ENCODE measurements around the gene TIMM8A. TPM values are rescaled to one million over a fixed set of nuclear protein-coding genes. Genes with fewer than 3 reads are reported as not detected.

Gene TIMM8A
- total and polyA plus RNA-seq, 3 experiments from 2014 or later = 11.8 to 43.3 (median 40.1) TPM

DNA sequence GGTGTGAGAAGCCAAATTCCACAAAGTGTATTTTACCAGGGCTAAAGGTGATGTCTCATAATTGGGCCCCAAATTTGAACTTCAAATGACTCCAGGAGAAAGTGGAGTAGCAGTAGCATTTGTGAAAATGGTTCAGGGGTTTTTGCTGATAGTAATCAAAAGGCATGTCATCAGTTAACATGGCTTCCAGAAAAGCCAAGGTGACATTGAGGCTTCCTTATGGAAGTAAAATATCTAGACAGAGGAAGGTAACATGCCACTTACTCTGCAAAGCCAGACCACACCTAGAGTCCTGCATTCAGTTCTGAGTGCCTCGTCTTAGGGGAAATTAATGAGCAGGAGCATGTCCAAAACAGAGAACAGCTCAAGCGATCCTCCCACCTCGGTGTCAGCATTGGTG lies 40.1 kb upstream of the TIMM8A start:
- H3K9me3 Mint-ChIP-seq = no peaks in the 10 kb centered on the region
- H3K4me1 Mint-ChIP-seq = peaks cover 22 to 29% (median 26%) of the 10 kb centered on the region in 3 donors
- H3K36me3 ChIP-seq (ENCODE audit: insufficient read depth, low read length) = peaks cover 6% of the 10 kb centered on the region
- H3K27ac Mint-ChIP-seq = no peak overlapping the region
- H3K27me3 ChIP-seq (ENCODE audit: insufficient read depth, low read length, poor library complexity, severe bottlenecking) = no peaks in the 10 kb centered on the region
- DNase-seq = no peak
- ChIA-PET POLR2A (no interaction called here), CTCF (no interaction called here)
- no peak overlapping the region for H3K4me3 ChIP-seq (ENCODE audit: low read length)
- H3K9me3 ChIP-seq (ENCODE audit: low read length) = no peaks in the 10 kb centered on the region
- H3K4me1 ChIP-seq (ENCODE audit: insufficient read depth, low read length) = peaks cover 9% of the 10 kb centered on the region
- peak overlapping the region in 1 of 7 donors; percentile 16 for H3K4me3 Mint-ChIP-seq
- H3K27me3 Mint-ChIP-seq = peaks cover 0 to 2% of the 10 kb centered on the region in 2 donors
- H3K36me3 Mint-ChIP-seq = peaks cover 0 to 28% (median 0%) of the 10 kb centered on the region in 3 donors
- no peak overlapping the region for H3K27ac ChIP-seq (ENCODE audit: low read depth, low read length)

DNA sequence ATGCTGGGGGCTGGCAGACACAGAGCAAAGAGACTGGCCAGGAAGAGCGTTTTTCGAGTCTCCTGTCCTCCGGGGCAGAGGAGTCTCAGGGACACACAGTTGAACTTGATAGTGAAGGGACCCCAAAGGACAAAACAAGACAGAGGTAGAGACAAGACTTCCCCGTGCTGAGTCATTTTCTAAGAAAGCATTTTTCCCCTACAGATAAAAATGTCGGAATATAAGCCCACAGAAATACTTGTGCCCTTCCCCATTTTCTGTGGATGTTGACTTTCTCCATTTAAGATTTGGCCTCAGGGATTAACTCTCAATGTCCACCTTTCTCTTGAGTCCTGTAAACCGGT lies 38.0 kb upstream of the TIMM8A start:
- H3K27me3 Mint-ChIP-seq = peaks cover 0 to 4% of the 10 kb centered on the region in 2 donors
- H3K4me1 Mint-ChIP-seq = peaks cover 6 to 9% (median 7%) of the 10 kb centered on the region in 3 donors
- H3K4me3 Mint-ChIP-seq = no peak overlapping the region
- no peaks in the 10 kb centered on the region for H3K9me3 Mint-ChIP-seq
- peaks cover 2% of the 10 kb centered on the region for H3K4me1 ChIP-seq (ENCODE audit: insufficient read depth, low read length)
- no peaks in the 10 kb centered on the region for H3K9me3 ChIP-seq (ENCODE audit: low read length)
- no peak for DNase-seq
- POLR2A ChIA-PET = no interaction called here
- no peak overlapping the region for H3K4me3 ChIP-seq (ENCODE audit: low read length)
- peak overlapping the region; percentile 61 for H3K27ac ChIP-seq (ENCODE audit: low read depth, low read length)
- H3K36me3 Mint-ChIP-seq = peaks cover 0 to 10% (median 0%) of the 10 kb centered on the region in 3 donors
- CTCF ChIA-PET = no interaction called here
- H3K36me3 ChIP-seq (ENCODE audit: insufficient read depth, low read length) = no peaks in the 10 kb centered on the region
- peak overlapping the region in 2 of 8 donors; percentile 52 to 96 for H3K27ac Mint-ChIP-seq
- H3K27me3 ChIP-seq (ENCODE audit: insufficient read depth, low read length, poor library complexity, severe bottlenecking) = no peaks in the 10 kb centered on the region

DNA sequence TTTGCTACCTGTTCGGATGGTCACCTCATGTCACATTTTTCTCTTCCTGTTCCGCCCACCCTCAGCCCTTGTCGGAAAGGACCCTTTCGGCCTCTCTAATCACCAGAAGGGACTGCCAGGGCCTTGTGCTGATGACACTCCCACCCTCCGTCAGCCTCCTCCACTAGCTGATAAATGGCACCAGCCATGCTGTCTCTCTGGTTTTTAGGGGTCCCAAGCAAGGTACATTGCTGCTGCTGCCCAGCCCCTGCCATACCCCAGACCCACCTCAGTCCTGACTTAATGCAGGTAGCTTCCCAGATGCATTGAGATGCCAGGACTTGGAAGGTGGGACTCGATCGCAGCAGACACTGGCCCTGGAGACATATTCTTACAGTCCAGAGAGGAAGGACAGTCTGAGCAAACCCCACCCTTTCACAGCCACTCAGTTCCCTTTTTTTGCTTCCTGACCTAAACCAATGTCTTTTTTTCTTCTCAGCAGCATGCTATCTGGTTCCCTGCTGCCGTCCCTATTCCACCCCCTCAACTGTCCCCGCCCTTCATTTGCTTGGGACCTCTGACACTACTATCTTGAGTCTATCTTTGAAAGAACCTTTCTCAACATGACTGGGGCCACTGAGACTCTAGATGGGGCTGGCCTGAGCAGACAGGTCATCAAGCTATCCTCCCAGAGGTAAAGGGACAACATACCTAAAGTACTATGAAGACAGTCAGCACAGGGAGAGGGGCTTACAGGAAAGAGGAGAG lies 37.4 kb upstream of the TIMM8A start, which contains the start of gene BTK:
Gene BTK, minus strand, starts transcription at position 397 of the 747 bp plus-strand sequence. CDS start 10,907 bp downstream, outside the sequence.
- peak within 1 kb of the TSS; percentile 61 for H3K27ac ChIP-seq (ENCODE audit: low read depth, low read length)
- CTCF ChIA-PET = no interaction called here
- peaks cover 0 to 6% of the 10 kb centered on the region in 2 donors for H3K27me3 Mint-ChIP-seq
- no peaks in the 10 kb centered on the region for H3K36me3 ChIP-seq (ENCODE audit: insufficient read depth, low read length)
- peaks cover under 1 to 5% (median 2%) of the 10 kb centered on the region in 3 donors for H3K4me1 Mint-ChIP-seq
- no peaks in the 10 kb centered on the region for H3K27me3 ChIP-seq (ENCODE audit: insufficient read depth, low read length, poor library complexity, severe bottlenecking)
- no peaks in the 10 kb centered on the region for H3K9me3 Mint-ChIP-seq
- H3K27ac Mint-ChIP-seq = peak within 1 kb of the TSS in 2 of 8 donors; percentile 52 to 96
- no peak within 1 kb of the TSS for H3K4me3 Mint-ChIP-seq
- H3K36me3 Mint-ChIP-seq = peaks cover 0 to 4% (median 0%) of the 10 kb centered on the region in 3 donors
- no peak within 1 kb of the TSS for H3K4me3 ChIP-seq (ENCODE audit: low read length)
- POLR2A ChIA-PET = no interaction called here
- H3K4me1 ChIP-seq (ENCODE audit: insufficient read depth, low read length) = no peaks in the 10 kb centered on the region
- DNase-seq = no peak
- H3K9me3 ChIP-seq (ENCODE audit: low read length) = no peaks in the 10 kb centered on the region

DNA sequence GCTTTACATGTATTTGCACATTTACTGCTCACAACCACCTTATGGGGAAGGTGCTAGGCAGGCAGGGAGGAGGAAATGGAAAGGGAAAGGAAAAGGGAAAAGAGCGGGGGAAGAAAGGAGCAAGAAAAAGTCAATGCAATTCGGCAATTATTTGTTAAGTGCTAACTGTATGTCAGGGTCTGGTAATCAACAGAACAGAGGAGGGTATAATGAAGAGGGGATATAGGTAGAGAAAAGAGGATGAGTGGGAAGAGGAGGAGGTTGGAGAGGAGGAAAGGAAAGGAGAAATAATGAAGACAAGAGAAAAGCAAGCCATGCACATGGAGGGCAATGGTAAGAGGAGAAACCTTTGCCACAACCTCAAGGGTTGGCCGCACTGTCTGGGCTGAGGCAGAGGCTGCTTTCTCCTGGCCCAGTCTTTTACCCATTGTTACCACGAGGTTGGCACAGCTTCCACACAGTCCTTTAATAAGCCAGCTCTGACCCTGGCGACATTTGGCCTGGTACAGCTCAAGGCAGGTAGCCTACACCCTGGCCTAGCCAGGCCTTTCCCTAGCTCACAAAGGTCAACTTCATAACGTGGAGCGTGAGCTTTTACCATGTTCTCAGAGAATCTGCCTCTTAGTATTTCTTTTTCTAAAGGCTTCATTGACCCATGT lies 36.6 kb upstream of the TIMM8A start:
- H3K4me3 Mint-ChIP-seq = no peak overlapping the region
- H3K27ac Mint-ChIP-seq = peak overlapping the region in 1 of 8 donors; percentile 36
- ChIA-PET POLR2A (no interaction called here), CTCF (no interaction called here)
- Histone ChIP-seq H3K4me3 (ENCODE audit: low read length) (no peak overlapping the region), H3K27me3 (ENCODE audit: insufficient read depth, low read length, poor library complexity, severe bottlenecking) (no peaks in the 10 kb centered on the region), H3K4me1 (ENCODE audit: insufficient read depth, low read length) (no peaks in the 10 kb centered on the region), H3K27ac (ENCODE audit: low read depth, low read length) (peak overlapping the region; percentile 57), H3K36me3 (ENCODE audit: insufficient read depth, low read length) (no peaks in the 10 kb centered on the region), H3K9me3 (ENCODE audit: low read length) (no peaks in the 10 kb centered on the region)
- no peaks in the 10 kb centered on the region for H3K36me3 Mint-ChIP-seq
- peaks cover 0 to under 1% (median 0%) of the 10 kb centered on the region in 3 donors for H3K4me1 Mint-ChIP-seq
- no peaks in the 10 kb centered on the region for H3K9me3 Mint-ChIP-seq
- peaks cover 0 to 6% of the 10 kb centered on the region in 2 donors for H3K27me3 Mint-ChIP-seq
- no peak for DNase-seq

DNA sequence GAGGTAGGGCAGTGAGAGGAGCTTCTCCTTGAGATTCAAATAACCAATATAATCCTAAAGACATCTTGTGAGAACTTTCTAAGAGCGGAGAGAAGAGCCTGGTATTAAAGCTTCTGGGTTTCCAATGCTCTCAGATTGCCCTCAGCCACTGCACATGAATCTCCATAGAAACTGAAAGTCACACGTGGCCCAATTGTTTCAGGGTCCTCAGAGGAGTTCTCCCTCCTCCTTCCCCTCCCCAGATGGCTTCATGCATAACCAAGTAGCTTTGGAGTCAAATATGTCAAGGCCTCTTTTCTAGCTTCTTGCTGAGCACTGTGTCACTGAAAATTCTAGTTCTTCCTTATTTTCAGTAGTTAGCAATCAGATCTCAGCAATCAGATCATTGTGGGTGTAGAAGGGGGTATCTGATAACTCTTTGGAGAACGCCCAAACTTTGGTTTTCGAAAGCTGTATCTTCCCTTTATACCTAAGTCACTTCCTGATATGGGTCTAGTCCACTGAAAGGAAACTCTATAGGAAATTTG lies 35.2 kb upstream of the TIMM8A start:
- Histone ChIP-seq H3K4me1 (ENCODE audit: insufficient read depth, low read length) (no peaks in the 10 kb centered on the region), H3K36me3 (ENCODE audit: insufficient read depth, low read length) (no peaks in the 10 kb centered on the region), H3K27ac (ENCODE audit: low read depth, low read length) (no peak overlapping the region), H3K27me3 (ENCODE audit: insufficient read depth, low read length, poor library complexity, severe bottlenecking) (no peaks in the 10 kb centered on the region), H3K9me3 (ENCODE audit: low read length) (no peaks in the 10 kb centered on the region), H3K4me3 (ENCODE audit: low read length) (no peak overlapping the region)
- Mint-ChIP-seq H3K4me3 (no peak overlapping the region), H3K4me1 (no peaks in the 10 kb centered on the region), H3K9me3 (no peaks in the 10 kb centered on the region), H3K36me3 (no peaks in the 10 kb centered on the region), H3K27me3 (peaks cover 0 to 6% of the 10 kb centered on the region in 2 donors), H3K27ac (no peak overlapping the region)
- CTCF ChIA-PET = no interaction called here
- POLR2A ChIA-PET = no interaction called here
- DNase-seq = no peak

DNA sequence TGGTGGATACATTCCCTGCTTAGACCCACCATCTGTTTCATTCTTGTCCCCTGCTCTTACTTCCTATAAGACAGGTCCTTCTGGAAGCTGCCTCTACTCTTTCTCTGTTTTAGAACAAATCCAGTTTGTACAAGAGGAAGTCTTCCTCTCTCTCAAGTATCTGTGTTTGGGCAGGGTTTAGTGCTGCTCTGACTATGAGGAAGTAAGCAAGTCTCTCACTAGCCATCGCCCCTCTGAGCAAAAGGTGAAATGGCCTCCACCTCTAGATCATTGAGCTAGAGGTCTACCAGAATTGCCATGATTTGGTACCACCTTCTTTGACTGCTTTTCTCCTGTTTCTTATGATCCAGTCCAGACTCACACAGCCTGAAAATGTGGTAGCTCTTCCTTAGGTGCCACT lies 29.0 kb upstream of the TIMM8A start:
- H3K27ac Mint-ChIP-seq = no peak overlapping the region
- CTCF ChIA-PET = no interaction called here

DNA sequence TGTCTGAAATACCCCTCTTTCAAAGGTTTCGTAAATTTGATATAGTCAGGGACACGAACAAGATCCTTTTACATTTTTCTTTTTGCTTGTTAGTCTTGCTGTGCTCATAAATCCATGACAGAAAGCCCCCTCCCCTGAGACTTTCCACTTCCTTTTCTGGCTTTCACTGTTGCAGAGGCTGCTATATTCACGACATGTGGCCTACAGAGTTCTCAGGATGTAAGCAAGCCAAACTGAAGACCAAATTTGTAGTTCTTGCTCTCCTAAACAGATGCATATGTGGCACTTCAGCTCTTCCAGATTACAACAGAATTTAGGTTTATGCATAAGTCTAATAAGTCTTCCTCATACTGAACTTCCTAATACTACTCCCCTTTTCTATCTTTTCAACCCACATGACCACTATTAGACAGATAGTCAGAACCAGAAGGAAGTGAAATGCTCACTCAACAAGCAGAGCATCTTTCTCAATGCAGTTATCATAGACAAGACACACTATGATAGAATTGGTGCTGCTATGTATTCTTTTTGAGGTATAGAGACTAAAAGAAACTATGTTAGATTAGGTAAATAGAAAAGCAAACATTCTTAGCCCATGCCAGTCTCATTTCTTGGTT lies 22.5 kb upstream of the TIMM8A start:
- CTCF ChIA-PET = no interaction called here
- Mint-ChIP-seq H3K27ac (no peak overlapping the region), H3K27me3 (peaks cover 12 to 17% of the 10 kb centered on the region in 2 donors), H3K36me3 (no peaks in the 10 kb centered on the region), H3K4me3 (no peak overlapping the region), H3K9me3 (no peaks in the 10 kb centered on the region), H3K4me1 (no peaks in the 10 kb centered on the region)
- Histone ChIP-seq H3K4me1 (ENCODE audit: insufficient read depth, low read length) (no peaks in the 10 kb centered on the region), H3K27me3 (ENCODE audit: insufficient read depth, low read length, poor library complexity, severe bottlenecking) (no peaks in the 10 kb centered on the region), H3K27ac (ENCODE audit: low read depth, low read length) (no peak overlapping the region), H3K36me3 (ENCODE audit: insufficient read depth, low read length) (no peaks in the 10 kb centered on the region), H3K4me3 (ENCODE audit: low read length) (no peak overlapping the region), H3K9me3 (ENCODE audit: low read length) (no peaks in the 10 kb centered on the region)
- no peak for DNase-seq
- POLR2A ChIA-PET = no interaction called here

More for the DNA sequence above, 29.0 kb upstream of the TIMM8A start:
- no peak overlapping the region for H3K4me3 ChIP-seq (ENCODE audit: low read length)
- H3K36me3 ChIP-seq (ENCODE audit: insufficient read depth, low read length) = no peaks in the 10 kb centered on the region
- no peaks in the 10 kb centered on the region for H3K9me3 Mint-ChIP-seq
- no peaks in the 10 kb centered on the region for H3K4me1 Mint-ChIP-seq
- DNase-seq = no peak
- no peaks in the 10 kb centered on the region for H3K4me1 ChIP-seq (ENCODE audit: insufficient read depth, low read length)
- H3K4me3 Mint-ChIP-seq = no peak overlapping the region
- no peaks in the 10 kb centered on the region for H3K27me3 ChIP-seq (ENCODE audit: insufficient read depth, low read length, poor library complexity, severe bottlenecking)
- H3K27me3 Mint-ChIP-seq = peaks cover 12 to 16% of the 10 kb centered on the region in 2 donors
- POLR2A ChIA-PET = interaction anchor here (0.6 kb wide), 1 partner anchor 60 kb away, joined by 3 read pairs; no protein-coding TSS in a partner anchor
- no peaks in the 10 kb centered on the region for H3K36me3 Mint-ChIP-seq
- no peak overlapping the region for H3K27ac ChIP-seq (ENCODE audit: low read depth, low read length)
- no peaks in the 10 kb centered on the region for H3K9me3 ChIP-seq (ENCODE audit: low read length)

DNA sequence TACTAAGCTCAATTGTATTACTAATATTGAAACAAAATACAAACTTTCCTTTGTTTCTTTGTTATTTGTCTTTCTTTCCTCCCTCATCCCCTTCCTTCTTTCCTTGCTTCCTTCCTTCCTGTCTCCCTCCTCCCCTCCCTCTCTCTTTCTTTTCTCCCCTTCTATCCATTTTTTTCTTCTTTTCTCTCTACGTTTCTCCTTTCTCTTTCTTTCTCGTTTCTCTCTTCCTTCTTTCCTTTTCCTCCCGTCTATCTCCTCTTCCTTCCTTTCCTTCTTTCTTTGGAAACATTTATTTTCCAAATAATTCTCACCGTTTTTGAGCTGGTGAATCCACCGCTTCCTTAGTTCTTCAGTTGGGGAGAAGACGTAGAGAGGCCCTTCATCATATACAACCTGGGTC lies 21.1 kb upstream of the TIMM8A start:
- Histone ChIP-seq H3K4me3 (ENCODE audit: low read length) (no peak overlapping the region), H3K27me3 (ENCODE audit: insufficient read depth, low read length, poor library complexity, severe bottlenecking) (no peaks in the 10 kb centered on the region), H3K9me3 (ENCODE audit: low read length) (no peaks in the 10 kb centered on the region), H3K4me1 (ENCODE audit: insufficient read depth, low read length) (no peaks in the 10 kb centered on the region), H3K27ac (ENCODE audit: low read depth, low read length) (no peak overlapping the region), H3K36me3 (ENCODE audit: insufficient read depth, low read length) (no peaks in the 10 kb centered on the region)
- Mint-ChIP-seq H3K9me3 (no peaks in the 10 kb centered on the region), H3K27me3 (peaks cover 4 to 9% of the 10 kb centered on the region in 2 donors), H3K4me3 (no peak overlapping the region), H3K27ac (no peak overlapping the region), H3K36me3 (no peaks in the 10 kb centered on the region), H3K4me1 (no peaks in the 10 kb centered on the region)
- DNase-seq = no peak
- CTCF ChIA-PET = no interaction called here
- POLR2A ChIA-PET = no interaction called here

Data from CD8-positive, alpha-beta memory T cell (primary cell).